Renal cortical epithelial cell (primary cell): Measurements from ENCODE around the gene POLD1. TPM values are rescaled to one million over a fixed set of nuclear protein-coding genes. Genes with fewer than 3 reads are reported as not detected.

Experiments
- DNase-seq: peaks from one replicate; pipeline ENCODE4 v3.0.0-alpha.2; 2011; ENCODE audit warnings: low read depth
- total RNA-seq: library from RNA; depleted of rRNA; stranded (reverse); fragments of >200 nt; gene quantifications from 2 replicates; pipeline ENCODE4 v1.2.3, GENCODE V29; 2014

Gene POLD1
- total RNA-seq, 1 donor from 2014 or later = 23.9 TPM

GRCh38 chr19:50465986-50466705 lies 82.0 kb downstream of the POLD1 start:
- DNase-seq = peak; percentile 7

DNA sequence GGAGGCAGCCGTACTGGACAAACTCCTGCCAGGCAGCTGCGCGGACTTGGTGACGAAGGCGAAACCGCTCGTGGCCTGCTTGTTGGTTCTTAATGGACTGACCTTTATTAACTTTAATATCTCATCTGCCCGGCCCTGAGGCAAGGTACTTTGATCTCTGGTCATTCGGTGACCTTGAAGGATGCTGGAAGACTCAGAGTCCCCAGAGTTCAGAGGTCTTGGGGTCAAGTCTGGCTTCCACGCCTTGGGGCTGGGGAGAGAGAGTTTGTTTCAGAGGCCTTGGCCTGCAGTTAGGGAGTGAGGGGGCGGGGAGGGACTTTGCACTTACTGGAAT lies 82.5 kb downstream of the POLD1 start:
- DNase-seq = no peak

GRCh38 chr19:50467566-50467965 lies 83.4 kb downstream of the POLD1 start:
- no peak for DNase-seq

Other genes starting within 250 kb of the POLD1 start
- gene IZUMO2, start 221.1 kb upstream of the POLD1 start, total RNA-seq = not detected in 2 replicates
- gene MYH14, start 180.7 kb upstream of the POLD1 start, total RNA-seq = 0.85 and 36.5 TPM in 2 replicates
- gene KCNC3, start 55.0 kb upstream of the POLD1 start, total RNA-seq = 0.17 and 6.5 TPM in 2 replicates
- 15.2 TPM in 1 of 2 replicates, not detected in the other for gene NAPSA, start 18.7 kb upstream of the POLD1 start, total RNA-seq
- 67.0 and 72.5 TPM in 2 replicates for gene NR1H2, start 7.9 kb upstream of the POLD1 start, total RNA-seq
- gene SPIB, start 34.6 kb downstream of the POLD1 start, total RNA-seq = not detected in 2 replicates
- gene MYBPC2, start 48.5 kb downstream of the POLD1 start, total RNA-seq = 0.35 TPM in 1 of 2 replicates, not detected in the other
- gene EMC10, start 92.2 kb downstream of the POLD1 start, total RNA-seq = 58.3 and 78.7 TPM in 2 replicates
- 0.52 and 0.89 TPM in 2 replicates for gene GARIN5A, start 92.5 kb downstream of the POLD1 start, total RNA-seq
- 13.5 and 19.8 TPM in 2 replicates for gene JOSD2, start 126.8 kb downstream of the POLD1 start, total RNA-seq
- not detected in 2 replicates for gene ASPDH, start 129.6 kb downstream of the POLD1 start, total RNA-seq
- 0.30 TPM in 1 of 2 replicates, not detected in the other for gene LRRC4B, start 184.1 kb downstream of the POLD1 start, total RNA-seq